ENCODE measurements around the gene ZC3H4.

ZC3H4 gene

GRCh38 chr19:47133021-47133471 is 19.5 kb upstream of the ZC3H4 start:
- no peak for ATAC-seq

DNA sequence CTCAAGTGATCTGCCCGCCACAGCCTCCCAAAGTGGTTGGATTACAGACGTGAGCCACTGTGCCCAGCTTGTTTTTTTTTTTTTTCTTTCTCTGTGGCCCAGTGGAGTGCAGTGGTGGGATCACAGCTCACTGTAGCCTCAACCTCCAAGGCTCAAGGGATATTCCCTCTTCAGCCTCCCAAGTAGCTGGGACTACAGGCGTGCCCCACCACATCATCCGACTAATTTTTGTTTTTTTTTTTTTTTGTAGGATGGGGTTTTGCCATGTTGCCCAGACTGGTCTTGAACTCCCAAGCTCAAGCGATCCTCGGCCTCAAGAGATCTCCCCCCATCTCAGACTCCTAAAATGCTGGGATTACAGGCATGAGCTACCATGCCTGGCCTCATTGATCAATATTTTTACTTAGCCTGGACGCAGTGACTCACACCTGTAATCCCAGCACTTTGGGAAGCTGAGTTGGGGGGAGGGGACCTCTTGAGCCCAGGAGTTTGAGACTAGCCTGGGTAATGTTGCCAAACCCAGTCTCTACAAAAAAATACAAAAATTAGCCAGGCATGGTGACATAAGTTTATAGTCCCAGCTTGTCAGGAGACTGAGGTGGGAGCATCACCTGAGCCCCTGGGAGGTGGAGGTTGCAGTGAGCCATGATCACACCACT is 18.7 kb upstream of the ZC3H4 start:
- ATAC-seq = no peak

DNA sequence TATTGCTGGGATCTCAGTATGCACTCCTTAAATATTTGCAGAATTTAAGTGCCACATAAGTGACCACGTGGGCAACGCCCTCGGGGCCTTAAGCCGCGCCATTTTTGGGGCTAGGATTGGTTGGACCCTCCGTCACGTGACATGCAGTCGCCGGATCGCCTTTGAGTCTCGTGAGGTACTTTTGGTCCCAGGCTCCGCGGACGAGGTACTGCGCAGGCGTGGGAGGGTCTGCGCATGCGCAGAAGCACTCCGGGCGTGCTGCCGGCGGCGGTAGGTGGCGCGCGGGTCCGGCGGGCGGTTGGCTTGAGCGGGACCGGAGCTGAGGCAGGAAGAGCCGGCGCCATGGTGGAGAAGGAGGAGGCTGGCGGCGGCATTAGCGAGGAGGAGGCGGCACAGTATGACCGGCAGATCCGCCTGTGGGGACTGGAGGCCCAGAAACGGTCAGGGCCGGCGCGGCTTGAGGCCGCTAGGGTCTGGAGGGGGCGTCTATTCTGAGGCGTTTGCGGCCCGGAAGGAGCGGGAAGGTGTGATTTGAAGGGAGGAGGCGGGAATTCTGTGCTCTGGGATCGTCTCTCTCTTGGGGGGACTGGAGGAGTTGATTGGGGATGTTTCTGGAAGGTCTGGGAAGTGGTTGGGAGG is 17.1 kb upstream of the ZC3H4 start, which contains the start of gene SAE1:
Gene SAE1 (plus strand): TSS at position 247 of the 639 bp plus-strand sequence. CDS start 96 bp downstream, at position 343.
- peak; percentile 88 for ATAC-seq

DNA sequence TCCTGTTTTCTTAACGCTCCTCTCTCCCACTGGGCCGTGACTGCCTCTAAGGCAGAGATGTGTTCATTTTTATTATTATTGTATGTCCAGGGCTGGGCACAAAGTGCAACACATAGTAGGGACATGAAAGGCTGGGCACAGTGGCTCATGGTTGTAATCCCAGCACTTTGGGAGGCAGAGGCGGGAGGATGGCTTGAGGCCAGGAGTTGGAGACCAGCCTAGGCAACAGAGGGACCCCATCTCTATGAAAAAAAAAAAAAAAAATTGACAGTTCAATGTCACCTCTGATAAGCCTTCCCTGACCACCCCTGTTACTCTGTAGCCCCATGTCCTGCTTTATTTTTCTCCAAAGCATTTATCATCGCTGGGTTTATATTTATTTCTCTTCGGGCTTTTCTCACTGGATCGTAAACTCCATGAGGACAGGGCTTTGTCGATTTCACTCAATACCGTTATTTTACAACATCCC is 16.6 kb upstream of the ZC3H4 start:
- no peak for ATAC-seq

- ATAC-seq = no peak
Measured at GRCh38 chr19:47129579-47129978, 16.0 kb upstream of the ZC3H4 start.

GRCh38 chr19:47125669-47125938 is 12.0 kb upstream of the ZC3H4 start:
- no peak for ATAC-seq

GRCh38 chr19:47124937-47125668 is 11.5 kb upstream of the ZC3H4 start:
- ATAC-seq = peak; percentile 55 to 60

GRCh38 chr19:47123406-47123805 is 9.8 kb upstream of the ZC3H4 start:
- no peak for ATAC-seq

DNA sequence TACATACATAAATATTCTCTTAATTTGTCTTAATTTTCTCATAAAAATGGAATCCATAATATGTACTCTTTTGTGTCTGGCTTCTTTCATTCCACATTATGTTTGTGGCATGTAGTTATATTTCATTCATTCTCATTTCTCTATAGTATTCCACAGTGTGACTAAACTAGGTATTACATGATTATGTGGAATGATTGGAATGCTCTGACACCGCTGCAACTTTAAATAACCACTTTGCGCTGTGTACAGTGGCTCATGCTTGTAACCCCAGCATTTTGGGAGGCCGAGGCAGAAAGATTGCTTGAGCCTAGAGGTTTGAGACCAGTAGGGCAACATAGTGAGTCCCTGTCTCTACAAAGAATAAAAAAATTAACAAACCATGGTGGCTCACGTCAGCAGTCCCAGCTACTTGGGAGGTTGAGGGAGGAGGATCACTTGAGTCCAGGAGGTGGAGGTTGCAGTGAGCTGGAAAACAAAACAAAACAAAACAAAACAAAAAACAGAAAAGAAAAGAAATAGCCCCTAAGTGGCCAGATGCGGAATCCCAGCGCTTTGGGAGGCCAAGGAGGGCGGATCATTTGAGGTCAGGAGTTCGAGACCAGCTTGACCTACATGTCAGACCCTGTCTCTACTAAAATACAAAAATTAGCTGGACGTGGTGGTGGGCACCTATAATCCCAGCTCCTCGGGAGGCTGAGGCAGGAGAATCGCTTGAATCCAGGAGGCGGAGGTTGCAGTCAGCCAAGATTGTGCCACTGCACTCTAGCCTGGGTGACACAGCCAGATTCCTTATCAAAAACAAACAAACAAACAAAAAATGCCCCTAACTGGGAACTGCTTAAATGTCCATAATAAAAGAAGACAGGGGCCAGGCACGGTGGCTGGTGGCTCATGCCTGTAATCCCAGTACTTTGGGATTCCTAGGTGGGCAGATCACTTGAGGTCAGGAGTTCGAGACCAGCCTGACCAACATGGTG is 9.1 kb upstream of the ZC3H4 start:
- ATAC-seq = no peak

DNA sequence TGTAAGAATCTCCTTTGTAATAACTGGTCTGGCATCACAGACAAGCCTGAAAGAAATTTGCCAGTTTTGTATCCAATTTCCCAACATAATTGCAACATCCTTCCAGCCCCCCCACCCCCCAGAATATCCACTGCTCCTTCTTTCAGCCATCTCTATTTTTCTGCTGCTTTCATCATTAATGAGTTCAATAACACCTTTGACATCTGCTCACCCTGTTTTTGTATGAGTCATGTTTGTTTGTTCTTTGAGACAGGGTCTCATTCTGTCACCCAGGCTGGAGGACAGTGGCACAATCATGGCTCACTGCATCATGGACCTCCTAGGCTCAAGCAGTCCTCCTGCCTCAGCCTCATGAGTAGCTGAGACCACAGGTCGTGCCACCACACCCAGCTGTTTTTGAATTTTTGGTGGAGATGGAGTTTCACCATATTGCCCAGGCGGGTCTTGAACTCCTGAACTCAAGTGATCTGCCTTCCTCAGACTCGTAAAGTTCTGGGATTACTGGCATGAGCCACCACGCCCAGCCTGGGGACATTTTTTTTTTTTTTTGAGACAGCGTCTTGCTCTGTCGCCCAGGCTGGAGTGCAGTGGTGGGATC is 7.0 kb upstream of the ZC3H4 start:
- ATAC-seq = no peak

- no peak for ATAC-seq
Measured at GRCh38 chr19:47113850-47114651, 475 bp upstream of the ZC3H4 start.

- peak; percentile 15 for ATAC-seq
Measured at GRCh38 chr19:47112166-47112996, 1.2 kb downstream of the ZC3H4 start.

- no peak for ATAC-seq
Measured at GRCh38 chr19:47111682-47112165, 1.9 kb downstream of the ZC3H4 start.

- ATAC-seq = no peak
Measured at GRCh38 chr19:47111006-47111621, 2.5 kb downstream of the ZC3H4 start.

DNA sequence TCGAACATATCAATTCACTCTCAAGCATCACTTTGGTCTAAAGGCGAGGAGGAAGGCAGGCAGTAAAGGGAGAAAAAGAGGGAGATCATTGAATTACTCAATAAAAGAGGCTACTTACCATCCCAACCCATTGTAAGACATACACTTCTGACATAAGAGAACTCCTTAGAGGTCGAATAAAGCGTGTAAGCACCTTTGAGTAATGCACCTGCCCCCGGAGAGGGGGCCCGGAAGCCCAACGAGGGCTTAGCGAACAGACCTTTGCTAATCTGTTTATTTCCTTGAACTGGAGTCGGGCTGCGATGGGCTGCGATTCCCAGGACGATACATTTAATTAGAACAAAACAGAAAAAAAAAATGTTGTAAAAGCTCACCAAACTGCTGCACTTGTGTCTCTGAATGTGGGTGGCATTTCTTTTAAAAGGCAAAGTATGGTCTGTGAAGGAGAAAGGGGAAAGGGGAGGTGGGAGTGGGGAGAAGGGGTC is 3.0 kb downstream of the ZC3H4 start:
- no peak for ATAC-seq

- no peak for ATAC-seq
Measured at GRCh38 chr19:47109541-47110375, 3.8 kb downstream of the ZC3H4 start.

GRCh38 chr19:47109177-47109540 is 4.4 kb downstream of the ZC3H4 start:
- ATAC-seq = no peak

DNA sequence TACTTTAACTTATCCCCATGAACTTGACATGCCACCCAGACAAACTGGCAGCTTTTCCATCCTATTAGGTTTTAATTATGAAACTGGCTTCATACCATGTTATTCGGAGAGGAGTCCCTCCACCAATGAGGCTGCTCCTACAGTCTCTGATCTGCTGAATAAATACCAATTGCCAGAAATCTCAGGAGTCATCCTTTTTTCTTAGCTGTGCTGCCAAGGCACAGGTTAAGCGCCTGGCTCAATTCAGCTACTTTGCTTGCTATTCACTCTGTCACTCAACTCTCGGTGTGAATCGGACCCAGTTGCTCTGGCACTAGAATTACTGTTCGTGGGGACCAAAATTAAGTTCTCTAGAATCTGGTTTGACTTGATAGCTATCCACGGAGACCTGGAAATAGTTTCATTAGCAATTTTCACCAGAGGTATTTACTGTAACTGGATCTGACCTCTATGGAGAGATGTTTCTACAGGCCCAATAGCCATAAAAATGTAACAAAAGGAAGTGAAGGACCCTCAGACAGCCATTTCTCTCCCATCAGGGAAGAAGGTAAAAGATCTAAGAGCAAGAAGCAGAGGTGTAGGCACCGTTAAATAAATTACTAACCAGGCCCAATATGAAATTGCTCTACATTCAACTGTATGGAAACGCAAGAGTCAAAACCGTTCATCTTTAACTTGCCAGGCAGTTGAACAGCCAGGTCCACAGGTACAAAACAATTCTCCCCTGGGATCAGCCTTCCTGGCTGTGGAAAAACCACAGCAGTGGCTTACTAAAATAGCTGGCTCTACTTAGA is 5.4 kb downstream of the ZC3H4 start:
- ATAC-seq = no peak
